Left renal cortex interstitium (tissue), 4 donors: Measurements from ENCODE around the gene DNAJA3. TPM values are rescaled to one million over a fixed set of nuclear protein-coding genes. Genes with fewer than 3 reads are reported as not detected.
A peak's percentile ranks its signal among the peaks of the same experiment; 100 is the strongest.
"Not testable (repeated sequence)": the region's sequence is repeated elsewhere in the genome, so short reads cannot be mapped to it uniquely, and the experiment has no call there.

Source experiments
- DNase-seq, 4 donors: peaks; one replicate each; pipeline ENCODE4 v3.0.0-alpha.2; 2013; ENCODE audit warnings: low read depth in 4 of 4, low spot score in 2 of 4, missing footprints in 1 of 4
- polyA plus RNA-seq, 4 donors: library from polyadenylated mRNA; unstranded; fragments of 120-200 nt; gene quantifications; one replicate each; pipeline ENCODE4 v1.2.1, GENCODE V29; 2013; ENCODE audit not compliant: insufficient read length in 4 of 4

Gene DNAJA3
- polyA plus RNA-seq, 4 donors = 36.4 to 47.8 (median 40.1) TPM

GRCh38 chr16:4386951-4387565, 38.6 kb upstream of the DNAJA3 start:
- DNase-seq = no peak

DNA sequence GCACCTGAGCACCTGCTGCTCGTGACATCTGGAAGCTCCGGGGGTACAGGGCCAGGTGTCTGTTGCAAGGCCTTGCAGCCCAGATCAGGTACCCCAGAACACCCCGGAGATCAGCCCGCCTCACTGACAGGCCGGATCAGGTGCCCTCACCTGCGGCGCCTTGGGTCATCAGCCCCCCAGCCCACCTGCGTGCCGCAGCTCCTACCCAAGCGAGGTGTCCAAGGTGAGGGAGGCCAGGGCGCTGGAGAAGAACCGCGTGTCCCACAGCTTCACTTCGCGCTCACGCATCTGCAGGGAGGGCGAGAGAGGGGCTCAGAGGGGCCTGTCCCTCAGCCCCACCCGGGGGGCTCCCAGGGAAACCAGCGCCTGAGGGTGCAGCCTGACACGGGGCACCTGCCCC, 37.9 kb upstream of the DNAJA3 start:
- DNase-seq = no peak

DNA sequence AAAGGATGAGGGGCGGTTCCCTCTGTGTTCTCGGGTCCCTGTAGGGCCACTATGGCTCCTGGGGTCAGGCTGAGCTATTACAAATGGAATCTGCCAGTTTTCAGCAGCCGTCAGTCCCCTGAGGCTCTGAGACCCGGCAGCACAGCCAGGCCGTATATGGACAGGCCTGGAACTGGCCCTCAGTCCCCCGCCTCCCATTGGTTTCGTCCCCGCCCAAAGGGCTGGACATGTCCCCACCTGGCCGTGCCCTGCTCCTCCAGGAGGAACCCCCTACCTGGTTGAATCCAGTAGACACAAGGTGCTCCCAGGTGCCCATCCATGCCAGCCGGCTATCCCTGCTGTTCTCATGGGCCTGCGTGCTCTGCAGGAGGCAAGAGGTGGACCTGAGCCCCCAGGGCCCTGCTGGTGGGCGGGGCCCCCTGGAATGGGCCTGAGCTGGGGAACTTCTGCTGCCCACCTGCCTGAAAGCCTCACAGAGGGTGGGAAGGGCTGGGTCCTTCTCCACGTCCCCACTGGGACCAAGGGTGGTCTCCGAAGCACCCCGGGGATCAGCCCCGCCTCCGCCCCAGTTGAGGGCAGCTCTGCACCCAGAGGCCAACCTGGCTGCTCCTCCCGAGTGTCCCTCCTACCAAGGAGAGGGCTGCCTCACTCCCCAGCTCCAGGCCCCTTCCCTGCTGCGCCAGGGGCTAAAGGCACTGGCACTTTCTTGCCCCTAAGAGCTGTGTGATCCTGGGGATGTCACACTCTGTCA, 37.2 kb upstream of the DNAJA3 start:
- no peak for DNase-seq

- no peak for DNase-seq
These were observed 36.4 kb upstream of the DNAJA3 start for GRCh38 chr16:4389051-4389955.

DNA sequence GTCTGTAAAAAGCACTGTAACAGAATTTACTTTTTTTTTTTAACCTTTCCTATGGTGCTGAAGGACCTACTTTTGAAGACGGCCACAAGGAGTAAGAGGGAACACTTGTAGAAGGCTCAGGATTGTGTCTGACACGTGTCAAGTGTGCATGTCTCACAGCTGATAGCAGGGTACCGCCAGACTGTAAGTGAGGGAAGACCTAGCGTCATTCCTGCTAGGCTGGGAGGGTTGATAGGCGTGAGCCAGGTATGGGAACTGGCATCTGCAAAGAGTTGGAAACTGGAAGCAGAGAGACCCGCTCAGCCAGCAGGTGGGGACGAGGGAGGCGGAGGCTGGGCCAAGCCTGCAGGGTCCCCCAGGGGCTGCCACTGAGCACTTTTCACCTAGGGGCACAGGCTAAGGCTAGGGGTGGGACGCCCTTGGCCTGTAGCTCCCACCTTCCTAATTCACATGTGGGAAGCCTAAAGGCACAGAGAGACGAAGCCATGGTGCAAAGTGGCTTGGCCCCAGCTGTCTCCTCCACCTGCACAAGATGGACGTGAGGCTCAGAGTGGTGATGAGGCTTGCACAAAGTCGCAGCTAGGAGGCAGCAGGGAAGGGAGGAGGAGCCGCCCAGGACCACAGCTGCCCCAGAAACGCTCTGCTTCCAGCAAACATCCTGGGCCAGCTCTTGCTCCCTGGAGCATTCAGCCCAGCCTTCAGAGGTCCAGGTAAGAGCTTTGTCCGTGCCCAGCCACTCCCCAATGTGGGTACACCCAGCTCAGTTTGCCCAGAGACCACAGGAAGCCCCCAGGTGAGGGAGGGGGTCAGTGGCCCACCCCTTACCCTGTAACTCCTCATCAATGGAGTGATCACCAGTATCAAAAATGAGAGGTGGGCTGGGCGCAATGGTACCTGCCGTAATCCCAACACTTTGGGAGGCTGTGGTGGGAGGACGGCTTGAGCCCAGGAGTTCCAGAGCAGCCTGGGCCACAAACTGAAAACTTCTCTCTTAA, 35.1 kb upstream of the DNAJA3 start:
- no peak for DNase-seq

- DNase-seq = no peak
These were observed 33.9 kb upstream of the DNAJA3 start for GRCh38 chr16:4391631-4392381.

GRCh38 chr16:4392382-4393239, 33.1 kb upstream of the DNAJA3 start:
- no peak for DNase-seq

DNA sequence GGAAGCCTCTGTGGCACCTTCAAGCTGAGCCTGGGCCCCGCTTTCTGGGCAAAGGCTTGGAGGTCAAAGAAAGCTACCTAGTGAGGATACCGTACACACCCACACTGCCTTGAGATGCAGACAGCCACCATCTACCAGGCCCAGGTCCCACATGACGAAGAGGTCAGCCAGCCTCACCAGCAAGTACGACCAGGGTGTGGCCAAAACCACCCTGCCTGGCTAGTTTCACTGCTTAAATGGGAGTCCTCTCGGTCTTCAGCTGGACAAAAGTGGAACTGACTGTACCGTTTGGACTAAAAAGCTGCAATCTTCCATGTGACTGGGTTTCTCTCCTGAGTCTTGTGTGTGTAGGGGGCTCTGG, 32.4 kb upstream of the DNAJA3 start:
- no peak for DNase-seq

GRCh38 chr16:4393850-4394249, 31.8 kb upstream of the DNAJA3 start:
- DNase-seq = not testable (repeated sequence)

DNA sequence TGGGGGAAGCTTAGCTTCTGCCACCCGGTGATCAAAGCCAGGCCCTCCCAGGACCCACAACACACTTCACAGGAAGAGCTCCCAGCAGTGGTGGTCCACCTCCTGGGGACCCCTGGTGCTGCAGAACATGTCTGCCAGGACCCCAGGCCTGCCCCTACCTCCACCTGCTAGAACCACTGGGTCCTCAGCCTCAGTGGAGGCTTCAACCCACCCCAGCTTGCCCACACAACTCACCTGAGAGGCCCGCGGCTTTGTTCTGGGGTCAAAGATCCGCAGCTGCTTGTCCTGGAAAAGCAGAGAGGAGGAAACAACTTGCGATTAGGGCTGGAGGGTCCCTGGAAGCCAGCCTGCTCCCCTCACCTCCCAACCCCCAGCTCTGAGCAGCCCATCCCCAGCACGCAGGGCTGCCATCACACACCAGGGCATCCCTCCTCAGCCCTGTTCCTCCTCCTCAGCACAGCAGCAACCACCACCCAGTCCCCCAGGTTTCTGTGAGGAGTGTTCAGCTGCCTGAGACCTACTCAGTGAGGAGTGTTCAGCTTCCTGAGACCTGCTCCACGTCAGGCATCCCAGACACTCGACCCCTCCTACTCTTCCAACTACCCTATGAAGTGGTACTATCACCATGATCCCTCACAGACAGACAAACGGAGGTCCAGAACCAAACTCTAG, 30.5 kb upstream of the DNAJA3 start:
- DNase-seq = no peak

DNA sequence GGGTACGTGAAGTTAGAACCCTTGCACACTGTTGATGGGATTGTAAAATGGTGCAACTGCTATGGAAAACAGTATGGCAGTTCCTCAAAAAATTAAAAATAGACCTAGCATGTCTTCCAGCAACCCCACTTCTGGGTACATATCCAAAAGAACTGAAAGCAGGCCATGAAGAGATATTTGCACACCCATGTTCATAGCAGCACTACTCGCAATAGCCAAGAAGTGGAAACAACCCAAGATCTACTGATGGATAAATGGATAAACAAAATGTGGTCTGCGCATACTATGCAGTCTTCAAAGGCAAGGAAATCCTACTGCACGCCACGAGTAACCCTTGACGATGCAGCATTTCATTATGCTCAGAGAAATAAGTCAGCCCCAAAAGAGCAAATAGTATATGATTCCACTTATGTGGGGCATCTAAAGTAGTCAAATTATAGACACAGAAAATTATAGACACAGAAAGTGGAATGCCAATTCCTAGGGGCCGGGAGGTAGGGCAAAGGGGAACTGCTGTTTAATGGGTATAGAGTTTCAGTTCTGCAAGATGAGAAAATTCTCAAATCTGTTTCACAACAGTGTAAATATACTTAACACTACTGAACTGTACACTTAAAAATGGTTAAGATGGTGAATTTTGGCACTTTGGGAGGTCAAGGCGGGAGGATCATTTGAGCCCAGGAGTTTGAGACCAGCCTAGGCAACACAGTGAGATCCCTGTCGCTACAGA, 26.5 kb upstream of the DNAJA3 start:
- DNase-seq = no peak

DNA sequence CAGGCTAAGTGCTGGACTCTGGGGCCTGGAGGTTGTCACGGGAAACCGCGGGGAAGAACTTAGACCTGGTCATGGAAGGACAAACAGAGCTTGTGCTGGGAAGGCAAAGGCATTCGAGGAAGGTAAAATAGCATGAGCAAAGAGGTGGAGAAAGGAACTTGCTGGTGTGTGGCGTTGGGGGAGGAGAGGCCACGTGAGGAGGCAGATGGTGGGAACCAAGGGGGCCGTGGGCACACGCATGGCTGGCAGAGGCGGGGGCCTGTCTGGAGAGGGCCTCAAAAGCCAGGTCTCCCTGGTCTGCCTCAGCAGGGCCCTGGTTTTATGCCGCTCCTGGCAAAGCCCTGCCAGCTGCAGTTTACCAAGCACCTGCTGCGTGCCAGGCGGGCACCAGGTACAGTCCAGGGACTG, 24.6 kb upstream of the DNAJA3 start:
- DNase-seq = no peak

DNA sequence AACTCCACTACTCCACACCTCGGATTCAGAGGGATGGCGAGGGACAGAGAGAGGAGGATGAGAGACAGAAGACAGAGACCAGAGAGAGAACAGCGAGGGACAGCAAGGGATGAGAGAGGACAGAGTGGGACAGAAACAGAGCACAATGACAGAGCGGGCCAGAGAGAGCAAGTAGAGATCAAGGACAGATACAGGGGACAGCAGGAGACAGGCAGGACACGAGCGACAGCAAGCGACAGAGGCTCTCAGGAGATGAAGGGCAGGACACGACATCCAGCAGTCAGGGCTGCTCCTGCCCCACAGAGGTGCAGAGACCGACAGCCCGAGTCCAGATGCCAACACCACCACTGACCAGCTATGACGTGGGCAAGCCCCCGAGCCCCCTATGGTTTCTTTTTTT, 24.2 kb upstream of the DNAJA3 start:
- no peak for DNase-seq

DNA sequence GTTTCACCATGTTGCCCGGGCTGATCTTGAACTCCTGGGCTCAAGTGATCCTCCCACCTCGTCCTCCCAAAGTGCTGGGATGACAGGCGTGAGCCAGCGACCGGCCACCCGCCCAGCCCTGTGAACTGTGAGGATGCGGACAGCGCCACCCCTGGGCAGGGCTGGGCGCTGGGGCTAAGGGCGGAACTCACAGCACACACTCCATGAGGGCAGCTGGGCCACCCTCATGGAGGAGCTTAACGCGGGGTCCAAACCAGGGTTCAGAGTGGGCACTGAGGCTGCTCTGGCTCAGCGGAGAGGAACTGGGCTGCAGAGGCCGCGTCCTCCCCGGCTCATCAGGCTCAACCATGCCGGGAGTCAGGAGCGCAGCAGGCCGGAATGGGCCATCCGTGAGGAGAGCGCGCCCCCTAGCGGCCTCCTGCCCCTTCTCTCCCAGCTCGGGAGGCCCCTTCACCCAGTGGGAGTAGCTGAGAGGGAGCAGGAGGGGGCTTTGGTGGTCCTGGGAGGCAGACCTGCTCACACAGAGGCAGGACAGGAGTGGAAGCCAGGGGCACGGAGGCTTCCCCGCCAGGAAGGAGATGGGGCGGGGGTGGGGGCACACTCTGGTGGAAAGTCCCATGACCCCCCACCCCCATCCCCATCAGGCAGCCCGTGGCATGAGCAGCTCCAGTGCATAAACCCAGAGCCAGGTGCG, 23.1 kb upstream of the DNAJA3 start:
- DNase-seq = peak in 3 of 4 donors; percentile 65 to 71 (median 69)

DNA sequence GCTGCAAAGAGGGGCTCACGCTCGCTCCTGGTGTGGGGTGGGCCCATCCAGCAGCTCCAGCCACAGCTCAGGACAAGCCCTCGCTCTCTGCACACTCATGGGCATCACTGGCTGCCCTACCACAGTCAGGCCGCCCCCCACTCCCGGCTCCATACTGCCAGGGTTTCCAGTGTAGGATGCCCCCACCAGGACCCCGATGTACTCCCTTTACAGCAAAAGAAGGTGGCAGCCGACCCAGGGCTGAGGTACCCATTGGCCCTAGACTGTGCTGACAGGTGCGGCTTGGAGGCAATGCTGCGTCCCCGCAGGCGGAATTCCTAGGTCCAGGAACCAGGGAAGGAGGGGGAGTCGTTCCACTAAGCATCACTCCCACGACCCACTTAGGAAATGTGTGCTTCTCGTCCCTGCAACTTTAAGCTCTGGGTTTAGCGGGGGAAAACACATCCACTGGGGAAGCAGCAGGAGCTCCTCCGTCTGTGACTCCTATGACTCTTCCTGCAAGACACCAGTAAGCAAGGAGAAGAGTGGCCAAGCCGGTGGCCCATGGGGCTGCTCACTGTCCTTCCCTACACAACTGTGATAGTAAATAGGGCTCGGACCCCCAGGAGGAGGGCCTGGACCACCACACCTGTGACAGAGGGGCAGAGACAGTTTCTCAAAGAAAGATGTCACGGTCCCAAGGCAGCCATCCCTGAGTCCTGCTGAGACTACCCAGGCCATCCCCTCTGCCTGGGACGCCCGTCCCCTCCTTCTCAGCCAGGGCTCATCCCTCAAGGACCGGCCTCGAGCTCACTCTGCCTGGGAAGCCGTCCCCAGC, 22.3 kb upstream of the DNAJA3 start:
- no peak for DNase-seq
